ENCODE results near the gene NARS2.
"Not testable (repeated sequence)": the region's sequence is repeated elsewhere in the genome, so short reads cannot be mapped to it uniquely, and the experiment has no call there.

The NARS2 gene

GRCh38 chr11:78574386-78575381, at the start of gene NARS2:
NARS2 (minus strand) TSS chr11:78574864; CDS start chr11:78574488, 376 bp downstream.
- Mint-ChIP-seq H3K9me3 (no peaks in the 10 kb centered on the region), H3K4me3 (peak within 1 kb of the TSS; percentile 98), H3K27ac (peak within 1 kb of the TSS; percentile 85), H3K36me3 (peaks cover 6% of the 10 kb centered on the region), H3K4me1 (peaks cover 38% of the 10 kb centered on the region), H3K27me3 (no peaks in the 10 kb centered on the region)

- Mint-ChIP-seq H3K27me3 (peaks cover 2% of the 10 kb centered on the region), H3K4me1 (no peaks in the 10 kb centered on the region), H3K9me3 (peaks cover 11% of the 10 kb centered on the region), H3K36me3 (no peaks in the 10 kb centered on the region), H3K27ac (no peak overlapping the region), H3K4me3 (no peak overlapping the region)
Observed at GRCh38 chr11:78622666-78623065, 48.0 kb upstream of the NARS2 start.

- H3K36me3 Mint-ChIP-seq = no peaks in the 10 kb centered on the region
- peaks cover 2% of the 10 kb centered on the region for H3K27me3 Mint-ChIP-seq
- H3K9me3 Mint-ChIP-seq = peaks cover 9% of the 10 kb centered on the region
- no peak overlapping the region for H3K27ac Mint-ChIP-seq
- no peaks in the 10 kb centered on the region for H3K4me1 Mint-ChIP-seq
- H3K4me3 Mint-ChIP-seq = no peak overlapping the region
Observed at GRCh38 chr11:78620159-78620558, 45.5 kb upstream of the NARS2 start.

GRCh38 chr11:78615724-78616123, 41.1 kb upstream of the NARS2 start:
- no peak overlapping the region for H3K4me3 Mint-ChIP-seq
- H3K4me1 Mint-ChIP-seq = no peaks in the 10 kb centered on the region
- peaks cover 9% of the 10 kb centered on the region for H3K9me3 Mint-ChIP-seq
- no peaks in the 10 kb centered on the region for H3K27me3 Mint-ChIP-seq
- H3K36me3 Mint-ChIP-seq = no peaks in the 10 kb centered on the region
- no peak overlapping the region for H3K27ac Mint-ChIP-seq

- no peak overlapping the region for H3K4me3 Mint-ChIP-seq
- H3K9me3 Mint-ChIP-seq = no peaks in the 10 kb centered on the region
- H3K27me3 Mint-ChIP-seq = no peaks in the 10 kb centered on the region
- H3K4me1 Mint-ChIP-seq = no peaks in the 10 kb centered on the region
- no peak overlapping the region for H3K27ac Mint-ChIP-seq
- no peaks in the 10 kb centered on the region for H3K36me3 Mint-ChIP-seq
Observed at GRCh38 chr11:78613378-78613813, 38.7 kb upstream of the NARS2 start.

- no peak overlapping the region for H3K4me3 Mint-ChIP-seq
- no peaks in the 10 kb centered on the region for H3K4me1 Mint-ChIP-seq
- no peaks in the 10 kb centered on the region for H3K9me3 Mint-ChIP-seq
- H3K27me3 Mint-ChIP-seq = no peaks in the 10 kb centered on the region
- H3K27ac Mint-ChIP-seq = no peak overlapping the region
- no peaks in the 10 kb centered on the region for H3K36me3 Mint-ChIP-seq
Observed at GRCh38 chr11:78612721-78613377, 38.2 kb upstream of the NARS2 start.

- not testable (repeated sequence) for H3K4me1 Mint-ChIP-seq, H3K27me3 Mint-ChIP-seq, H3K9me3 Mint-ChIP-seq, H3K4me3 Mint-ChIP-seq, H3K36me3 Mint-ChIP-seq, H3K27ac Mint-ChIP-seq
Observed at GRCh38 chr11:78609321-78609720, 34.7 kb upstream of the NARS2 start.

GRCh38 chr11:78607696-78608095, 33.0 kb upstream of the NARS2 start:
- no peak overlapping the region for H3K27ac Mint-ChIP-seq
- no peak overlapping the region for H3K4me3 Mint-ChIP-seq
- H3K36me3 Mint-ChIP-seq = no peaks in the 10 kb centered on the region
- peaks cover 6% of the 10 kb centered on the region for H3K27me3 Mint-ChIP-seq
- H3K9me3 Mint-ChIP-seq = no peaks in the 10 kb centered on the region
- no peaks in the 10 kb centered on the region for H3K4me1 Mint-ChIP-seq

GRCh38 chr11:78606667-78607066, 32.0 kb upstream of the NARS2 start:
- Mint-ChIP-seq H3K27me3 (peaks cover 6% of the 10 kb centered on the region), H3K27ac (no peak overlapping the region), H3K9me3 (no peaks in the 10 kb centered on the region), H3K4me1 (no peaks in the 10 kb centered on the region), H3K36me3 (no peaks in the 10 kb centered on the region), H3K4me3 (no peak overlapping the region)

GRCh38 chr11:78605296-78605695, 30.6 kb upstream of the NARS2 start:
- Mint-ChIP-seq H3K27ac (no peak overlapping the region), H3K4me1 (no peaks in the 10 kb centered on the region), H3K4me3 (no peak overlapping the region), H3K9me3 (no peaks in the 10 kb centered on the region), H3K27me3 (peaks cover 8% of the 10 kb centered on the region), H3K36me3 (no peaks in the 10 kb centered on the region)

GRCh38 chr11:78603792-78604191, 29.1 kb upstream of the NARS2 start:
- Mint-ChIP-seq H3K4me3 (no peak overlapping the region), H3K36me3 (no peaks in the 10 kb centered on the region), H3K9me3 (no peaks in the 10 kb centered on the region), H3K27me3 (peaks cover 8% of the 10 kb centered on the region), H3K27ac (no peak overlapping the region), H3K4me1 (no peaks in the 10 kb centered on the region)

- not testable (repeated sequence) for H3K4me3 Mint-ChIP-seq, H3K36me3 Mint-ChIP-seq, H3K9me3 Mint-ChIP-seq, H3K4me1 Mint-ChIP-seq, H3K27ac Mint-ChIP-seq, H3K27me3 Mint-ChIP-seq
Observed at GRCh38 chr11:78602771-78603170, 28.1 kb upstream of the NARS2 start.

- H3K9me3 Mint-ChIP-seq, H3K4me1 Mint-ChIP-seq, H3K27ac Mint-ChIP-seq, H3K36me3 Mint-ChIP-seq, H3K4me3 Mint-ChIP-seq, H3K27me3 Mint-ChIP-seq: not testable (repeated sequence)
Observed at GRCh38 chr11:78601066-78601465, 26.4 kb upstream of the NARS2 start.

- H3K4me1 Mint-ChIP-seq, H3K9me3 Mint-ChIP-seq, H3K36me3 Mint-ChIP-seq, H3K4me3 Mint-ChIP-seq, H3K27me3 Mint-ChIP-seq, H3K27ac Mint-ChIP-seq: not testable (repeated sequence)
Observed at GRCh38 chr11:78597579-78597978, 22.9 kb upstream of the NARS2 start.

- no peaks in the 10 kb centered on the region for H3K27me3 Mint-ChIP-seq
- no peaks in the 10 kb centered on the region for H3K9me3 Mint-ChIP-seq
- no peak overlapping the region for H3K27ac Mint-ChIP-seq
- no peak overlapping the region for H3K4me3 Mint-ChIP-seq
- no peaks in the 10 kb centered on the region for H3K36me3 Mint-ChIP-seq
- no peaks in the 10 kb centered on the region for H3K4me1 Mint-ChIP-seq
Observed at GRCh38 chr11:78595436-78596130, 20.9 kb upstream of the NARS2 start.

- Mint-ChIP-seq H3K36me3 (no peaks in the 10 kb centered on the region), H3K9me3 (no peaks in the 10 kb centered on the region), H3K4me3 (no peak overlapping the region), H3K4me1 (no peaks in the 10 kb centered on the region), H3K27ac (no peak overlapping the region), H3K27me3 (no peaks in the 10 kb centered on the region)
Observed at GRCh38 chr11:78594814-78595213, 20.1 kb upstream of the NARS2 start.

Data from activated naive CD4-positive, alpha-beta T cell treated with anti-CD3 and anti-CD28 coated beads, Interleukin-2, amount 50 U/mL, for 24 hours (primary cell).